H9 (cell line): Measurements from ENCODE around the gene MRC2. TPM values are rescaled to one million over a fixed set of nuclear protein-coding genes. Genes with fewer than 3 reads are reported as not detected.
A peak's percentile ranks its signal among the peaks of the same experiment; 100 is the strongest.

Source experiments
- DNase-seq: peaks from one replicate; pipeline ENCODE4 v3.0.0-alpha.2; 2017
- H2AFZ ChIP-seq: one replicate; pipeline ENCODE4 v1.6.1; 2013; ENCODE audit warnings: mild to moderate bottlenecking, low read length, control low read depth, moderate library complexity
- H2AK5ac ChIP-seq: 2 replicates; pipeline ENCODE4 v1.6.1; 2013; ENCODE audit warnings: low read length, control low read depth, mixed read lengths; ENCODE audit not compliant: insufficient read length
- H2BK120ac ChIP-seq: one replicate; pipeline ENCODE4 v1.6.1; 2013; ENCODE audit warnings: low read depth, mild to moderate bottlenecking, low read length, control low read depth, inconsistent platforms; ENCODE audit not compliant: poor library complexity, severe bottlenecking
- H2BK12ac ChIP-seq: 2 replicates; pipeline ENCODE4 v1.6.1; 2013; ENCODE audit warnings: low read length, control low read depth, mixed read lengths, low read depth; ENCODE audit not compliant: insufficient read length
- H2BK15ac ChIP-seq: 2 replicates; pipeline ENCODE4 v1.6.1; 2013; ENCODE audit warnings: low read depth, low read length, control low read depth
- H2BK20ac ChIP-seq: one replicate; pipeline ENCODE4 v1.6.1; 2013; ENCODE audit warnings: low read depth, mild to moderate bottlenecking, low read length, control low read depth, inconsistent platforms; ENCODE audit not compliant: poor library complexity, severe bottlenecking
- H2BK5ac ChIP-seq: 2 replicates; pipeline ENCODE4 v1.6.1; 2013; ENCODE audit warnings: low read length, control low read depth, mixed read lengths; ENCODE audit not compliant: insufficient read length
- H3K14ac ChIP-seq: 2 replicates; pipeline ENCODE4 v1.6.1; 2013; ENCODE audit warnings: low read length, control low read depth; ENCODE audit not compliant: insufficient read depth
- H3K18ac ChIP-seq: 2 replicates; pipeline ENCODE4 v1.6.1; 2013; ENCODE audit warnings: low read depth, mild to moderate bottlenecking, mixed read lengths, low read length, control low read depth; ENCODE audit not compliant: insufficient read length
- H3K23ac ChIP-seq: 2 replicates; pipeline ENCODE4 v1.6.1; 2013; ENCODE audit warnings: low read length, control low read depth, mixed read lengths, low read depth; ENCODE audit not compliant: insufficient read length
- H3K23me2 ChIP-seq: 2 replicates; pipeline ENCODE4 v1.6.1; 2013; ENCODE audit warnings: low read depth, mild to moderate bottlenecking, mixed read lengths, low read length, control low read depth; ENCODE audit not compliant: insufficient read length, poor library complexity, severe bottlenecking
- H3K27ac ChIP-seq: 2 replicates; pipeline ENCODE4 v1.5.1; 2013; ENCODE audit warnings: low read length, control low read depth, mixed read lengths, low read depth; ENCODE audit not compliant: insufficient read length
- H3K27me3 ChIP-seq: 2 replicates; pipeline ENCODE4 v1.6.1; 2013; ENCODE audit warnings: low read length, control low read depth, inconsistent platforms; ENCODE audit not compliant: insufficient read depth
- H3K4ac ChIP-seq: 2 replicates; pipeline ENCODE4 v1.6.1; 2013; ENCODE audit warnings: low read depth, mild to moderate bottlenecking, control low read depth, inconsistent platforms, low read length, moderate library complexity
- H3K4me1 ChIP-seq: 2 replicates; pipeline ENCODE4 v1.6.1; 2013; ENCODE audit warnings: low read length, control low read depth, inconsistent platforms; ENCODE audit not compliant: insufficient read depth
- H3K4me2 ChIP-seq: 2 replicates; pipeline ENCODE4 v1.6.1; 2013; ENCODE audit warnings: low read length, control low read depth, mixed read lengths; ENCODE audit not compliant: insufficient read length, insufficient read depth
- H3K56ac ChIP-seq: 2 replicates; pipeline ENCODE4 v1.6.1; 2013; ENCODE audit warnings: low read depth, mild to moderate bottlenecking, mixed read lengths, low read length, control low read depth; ENCODE audit not compliant: insufficient read length
- H3K79me1 ChIP-seq: 2 replicates; pipeline ENCODE4 v1.6.1; 2013; ENCODE audit warnings: low read depth, mild to moderate bottlenecking, moderate library complexity, low read length, control low read depth, inconsistent platforms; ENCODE audit not compliant: insufficient read depth, poor library complexity, severe bottlenecking
- H3K79me2 ChIP-seq: 2 replicates; pipeline ENCODE4 v1.6.1; 2013; ENCODE audit warnings: low read length, control low read depth, inconsistent platforms; ENCODE audit not compliant: insufficient read depth
- H3K9ac ChIP-seq: 2 replicates; pipeline ENCODE4 v1.6.1; 2013; ENCODE audit warnings: low read length, control low read depth, mixed read lengths; ENCODE audit not compliant: insufficient read length; ENCODE audit errors: extremely low read depth
- H3K9me3 ChIP-seq: one replicate; pipeline ENCODE4 v1.6.1; 2013; ENCODE audit warnings: low read depth, low read length, inconsistent platforms; ENCODE audit not compliant: control insufficient read depth
- H3T11ph ChIP-seq: one replicate; pipeline ENCODE4 v1.6.1; 2013; ENCODE audit warnings: mild to moderate bottlenecking, low read length, control low read depth, inconsistent platforms
- H4K20me1 ChIP-seq: one replicate; pipeline ENCODE4 v1.6.1; 2013; ENCODE audit not compliant: control insufficient read depth, insufficient read length, insufficient read depth
- H4K5ac ChIP-seq: 2 replicates; pipeline ENCODE4 v1.6.1; 2013; ENCODE audit warnings: low read depth, mild to moderate bottlenecking, mixed read lengths, low read length, control low read depth; ENCODE audit not compliant: insufficient read length
- H4K8ac ChIP-seq: replicated peaks from 2 replicates; pipeline ENCODE4 v1.6.1; 2013; ENCODE audit warnings: low read length, control low read depth, mixed read lengths, low read depth; ENCODE audit not compliant: insufficient read length
- H4K91ac ChIP-seq: 2 replicates; pipeline ENCODE4 v1.6.1; 2013; ENCODE audit warnings: low read depth, mild to moderate bottlenecking, moderate library complexity, mixed read lengths, low read length, control low read depth; ENCODE audit not compliant: insufficient read length
- H3K27ac Mint-ChIP-seq, 3 experiments: 2 replicates in 2 of 3; 3 replicates in 1 of 3; pipeline ENCODE4 v1.8.0; 2020 to 2021; ENCODE audit warnings: mixed read lengths in 3 of 3, mild to moderate bottlenecking in 1 of 3, moderate library complexity in 1 of 3
- H3K27me3 Mint-ChIP-seq: 2 replicates; pipeline ENCODE4 v1.8.0; 2021; ENCODE audit warnings: low read depth, mild to moderate bottlenecking, moderate library complexity, mixed read lengths
- H3K36me3 Mint-ChIP-seq, 3 experiments: 2 replicates in 2 of 3; 3 replicates in 1 of 3; pipeline ENCODE4 v1.8.0; 2020 to 2021; ENCODE audit warnings: low read depth in 3 of 3, mixed read lengths in 3 of 3; ENCODE audit not compliant: insufficient read depth in 1 of 3
- H3K4me1 Mint-ChIP-seq, 2 experiments: 2 replicates each; pipeline ENCODE4 v1.8.0; 2020; ENCODE audit warnings: mixed read lengths in 2 of 2
- H3K4me3 Mint-ChIP-seq, 2 experiments: 2 replicates in 1 of 2; 3 replicates in 1 of 2; pipeline ENCODE4 v1.8.0; 2020 to 2021; ENCODE audit warnings: mild to moderate bottlenecking in 2 of 2, mixed read lengths in 2 of 2, moderate library complexity in 1 of 2
- H3K9me3 Mint-ChIP-seq, 2 experiments: 2 replicates in 1 of 2; 3 replicates in 1 of 2; pipeline ENCODE4 v1.8.0; 2020; ENCODE audit warnings: mild to moderate bottlenecking in 2 of 2, mixed read lengths in 2 of 2, moderate library complexity in 1 of 2
- WGBS: extraction: QIAGEN DNeasy Blood & Tissue Kit; methylation state at CpG from one replicate; pipeline ENCODE4 v1.1.7; 2013; ENCODE audit warnings: missing lambda C conversion rate, low lambda C conversion rate, mixed read lengths; ENCODE audit not compliant: insufficient read length; ENCODE audit errors: extremely low coverage; 5-methylcytosine and 5-hydroxymethylcytosine counted together
- total RNA-seq: library from RNA; stranded (reverse); gene quantifications from 2 replicates; pipeline ENCODE4 v1.2.1, GENCODE V29; 2021
- TF ChIP-seq, protein P1 (sequence below): fragments of 200-600 bp; sonication (generic); conservative IDR thresholded peaks from 3 replicates; pipeline ENCODE4 v1.8.0; 2021; ENCODE audit warnings: antibody characterized with exemption, mild to moderate bottlenecking

MRC2 gene
- total RNA-seq, 1 experiment from 2014 or later, result 18.7 TPM

GRCh38 chr17:62587554-62587953 is 39.9 kb upstream of the MRC2 start:
- Histone ChIP-seq H4K5ac (no peak overlapping the region), H3T11ph (no peak overlapping the region), H4K91ac (no peak overlapping the region), H2BK12ac (no peak overlapping the region), H3K27ac (no peak overlapping the region), H3K4me1 (no peaks in the 10 kb centered on the region), H2AK5ac (no peak overlapping the region), H3K27me3 (no peaks in the 10 kb centered on the region), H2BK15ac (no peak overlapping the region), H2BK5ac (no peak overlapping the region), H2BK20ac (no peak overlapping the region), H2AFZ (no peak overlapping the region), H4K8ac (no peak overlapping the region), H3K79me1 (no peaks in the 10 kb centered on the region), H3K9ac (no peak overlapping the region), H3K9me3 (no peaks in the 10 kb centered on the region), H4K20me1 (no peaks in the 10 kb centered on the region), H3K23me2 (no peaks in the 10 kb centered on the region), H3K79me2 (no peaks in the 10 kb centered on the region), H3K14ac (no peak overlapping the region), H2BK120ac (no peak overlapping the region), H3K56ac (no peak overlapping the region), H3K18ac (no peak overlapping the region), H3K4ac (no peak overlapping the region), H3K4me2 (no peak overlapping the region), H3K23ac (no peak overlapping the region)
- Mint-ChIP-seq H3K27me3 (no peaks in the 10 kb centered on the region), H3K27ac (peak overlapping the region in 2 of 3 experiments; percentile 53 to 73; a peak in 1 of 7 replicates), H3K36me3 (peaks cover 9 to 52% (median 47%) of the 10 kb centered on the region in 3 experiments; a peak in 6 of 7 replicates), H3K4me1 (no peaks in the 10 kb centered on the region), H3K9me3 (no peaks in the 10 kb centered on the region), H3K4me3 (no peak overlapping the region)
- TF ChIP-seq, protein P1, sequence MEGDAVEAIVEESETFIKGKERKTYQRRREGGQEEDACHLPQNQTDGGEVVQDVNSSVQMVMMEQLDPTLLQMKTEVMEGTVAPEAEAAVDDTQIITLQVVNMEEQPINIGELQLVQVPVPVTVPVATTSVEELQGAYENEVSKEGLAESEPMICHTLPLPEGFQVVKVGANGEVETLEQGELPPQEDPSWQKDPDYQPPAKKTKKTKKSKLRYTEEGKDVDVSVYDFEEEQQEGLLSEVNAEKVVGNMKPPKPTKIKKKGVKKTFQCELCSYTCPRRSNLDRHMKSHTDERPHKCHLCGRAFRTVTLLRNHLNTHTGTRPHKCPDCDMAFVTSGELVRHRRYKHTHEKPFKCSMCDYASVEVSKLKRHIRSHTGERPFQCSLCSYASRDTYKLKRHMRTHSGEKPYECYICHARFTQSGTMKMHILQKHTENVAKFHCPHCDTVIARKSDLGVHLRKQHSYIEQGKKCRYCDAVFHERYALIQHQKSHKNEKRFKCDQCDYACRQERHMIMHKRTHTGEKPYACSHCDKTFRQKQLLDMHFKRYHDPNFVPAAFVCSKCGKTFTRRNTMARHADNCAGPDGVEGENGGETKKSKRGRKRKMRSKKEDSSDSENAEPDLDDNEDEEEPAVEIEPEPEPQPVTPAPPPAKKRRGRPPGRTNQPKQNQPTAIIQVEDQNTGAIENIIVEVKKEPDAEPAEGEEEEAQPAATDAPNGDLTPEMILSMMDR, result no peak
- no peak for DNase-seq
- no CpG with 5 or more reads among the region's 2 CpGs for WGBS
